ENCODE measurements around the gene SPATC1L. TPM values are rescaled to one million over a fixed set of nuclear protein-coding genes. Genes with fewer than 3 reads are reported as not detected.

SPATC1L gene
- total RNA-seq, 2 experiments from 2014 or later = 4.7 to 8.3 TPM

DNA sequence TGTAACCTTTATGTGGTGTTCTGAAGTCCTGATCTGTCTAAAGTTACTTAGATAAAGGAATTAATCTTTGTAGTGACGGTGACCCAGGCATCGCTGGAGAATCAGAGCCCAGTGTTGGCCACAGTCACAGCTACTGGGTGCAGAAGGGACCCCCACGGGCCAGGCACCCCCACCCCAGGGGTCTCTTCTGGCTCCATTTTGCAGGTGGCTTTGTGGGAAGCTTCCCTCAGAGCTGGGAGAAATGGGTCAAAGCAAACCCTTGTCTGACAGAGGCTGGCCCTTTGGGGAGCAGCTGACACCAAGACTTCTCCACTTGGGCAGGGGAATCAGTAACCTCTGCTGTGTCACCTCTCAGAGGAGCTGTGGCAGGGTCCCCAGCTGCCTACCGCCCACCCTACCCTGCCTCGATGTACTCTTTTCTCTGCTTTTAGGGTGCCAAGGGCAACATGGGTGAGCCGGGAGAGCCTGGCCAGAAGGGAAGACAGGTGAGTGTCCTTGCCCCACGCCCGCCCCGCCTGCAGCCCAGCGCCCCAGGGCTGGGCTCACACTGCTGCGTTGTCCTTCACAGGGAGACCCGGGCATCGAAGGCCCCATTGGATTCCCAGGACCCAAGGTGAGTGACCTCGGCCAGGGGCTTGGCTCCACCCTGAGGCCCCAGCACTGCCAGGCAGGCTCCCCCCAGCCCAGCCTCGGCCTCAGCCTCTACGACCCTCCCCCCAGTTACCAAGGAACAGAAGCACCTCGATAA is 68.6 kb downstream of the SPATC1L start:
- ChIA-PET POLR2A (no interaction called here), CTCF (ENCODE audit: unreplicated experiment) (no interaction called here)
- Histone ChIP-seq H3K9me2 (ENCODE audit: insufficient read depth, low read length) (no peaks in the 10 kb centered on the region), H3K4me1 (ENCODE audit: insufficient read depth, low read length, poor library complexity, severe bottlenecking) (no peaks in the 10 kb centered on the region), H3K79me2 (ENCODE audit: insufficient read depth, low read depth, low read length) (no peaks in the 10 kb centered on the region), H3K9me3 (ENCODE audit: low read length) (no peaks in the 10 kb centered on the region), H3K27ac (ENCODE audit: low read depth, low read length, poor library complexity, severe bottlenecking) (no peak overlapping the region), H4K20me1 (ENCODE audit: insufficient read depth, low read length) (no peaks in the 10 kb centered on the region), H3K36me3 (ENCODE audit: insufficient read depth, low read length) (no peaks in the 10 kb centered on the region), H2AFZ (ENCODE audit: low read length) (no peak overlapping the region), H3K4me2 (ENCODE audit: low read length) (no peak overlapping the region), H3K4me3 (ENCODE audit: low read depth, low read length, poor library complexity, severe bottlenecking) (no peak overlapping the region)
- TF ChIP-seq, protein P1, sequence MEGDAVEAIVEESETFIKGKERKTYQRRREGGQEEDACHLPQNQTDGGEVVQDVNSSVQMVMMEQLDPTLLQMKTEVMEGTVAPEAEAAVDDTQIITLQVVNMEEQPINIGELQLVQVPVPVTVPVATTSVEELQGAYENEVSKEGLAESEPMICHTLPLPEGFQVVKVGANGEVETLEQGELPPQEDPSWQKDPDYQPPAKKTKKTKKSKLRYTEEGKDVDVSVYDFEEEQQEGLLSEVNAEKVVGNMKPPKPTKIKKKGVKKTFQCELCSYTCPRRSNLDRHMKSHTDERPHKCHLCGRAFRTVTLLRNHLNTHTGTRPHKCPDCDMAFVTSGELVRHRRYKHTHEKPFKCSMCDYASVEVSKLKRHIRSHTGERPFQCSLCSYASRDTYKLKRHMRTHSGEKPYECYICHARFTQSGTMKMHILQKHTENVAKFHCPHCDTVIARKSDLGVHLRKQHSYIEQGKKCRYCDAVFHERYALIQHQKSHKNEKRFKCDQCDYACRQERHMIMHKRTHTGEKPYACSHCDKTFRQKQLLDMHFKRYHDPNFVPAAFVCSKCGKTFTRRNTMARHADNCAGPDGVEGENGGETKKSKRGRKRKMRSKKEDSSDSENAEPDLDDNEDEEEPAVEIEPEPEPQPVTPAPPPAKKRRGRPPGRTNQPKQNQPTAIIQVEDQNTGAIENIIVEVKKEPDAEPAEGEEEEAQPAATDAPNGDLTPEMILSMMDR (conservative IDR thresholded peaks at IDR 0.05; ENCODE audit: low read length) = no peak
- TF ChIP-seq EZH2phosphoT487 (IDR thresholded peaks at IDR 0.05; ENCODE audit: borderline replicate concordance, low read depth, low read length) = no peak
- intact Hi-C loops (cut with micrococcal nuclease; ENCODE audit: unreplicated experiment) = no loop called here
- DNase-seq (ENCODE audit: low spot score) = no peak
- no TSS peak for BruUV-seq (replicated peaks)

DNA sequence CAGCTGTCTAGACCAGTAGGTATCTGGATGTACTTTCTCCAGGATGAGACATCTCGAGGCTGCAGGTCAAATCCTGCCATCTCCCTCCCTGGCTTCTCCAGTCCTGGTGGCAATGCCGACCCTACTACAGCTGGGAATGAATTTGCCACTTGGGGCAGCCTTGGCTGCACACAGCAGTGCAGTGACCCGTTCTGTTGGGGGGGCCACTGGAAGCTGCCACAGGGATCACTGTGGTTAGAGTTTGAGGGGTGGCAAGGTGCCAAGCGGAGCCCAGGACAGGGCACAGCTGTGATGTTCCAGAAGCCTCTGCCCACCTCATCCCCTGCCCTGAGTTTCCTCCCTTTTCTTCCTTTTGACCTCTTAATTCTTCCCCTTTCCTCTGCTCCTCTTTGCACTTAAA is 69.3 kb downstream of the SPATC1L start:
- no peaks in the 10 kb centered on the region for H3K79me2 ChIP-seq (ENCODE audit: insufficient read depth, low read depth, low read length)
- H3K4me1 ChIP-seq (ENCODE audit: insufficient read depth, low read length, poor library complexity, severe bottlenecking) = no peaks in the 10 kb centered on the region
- no peak overlapping the region for H3K27ac ChIP-seq (ENCODE audit: low read depth, low read length, poor library complexity, severe bottlenecking)
- no peaks in the 10 kb centered on the region for H3K9me3 ChIP-seq (ENCODE audit: low read length)
- H3K4me3 ChIP-seq (ENCODE audit: low read depth, low read length, poor library complexity, severe bottlenecking) = no peak overlapping the region
- TF ChIP-seq, protein P1 (conservative IDR thresholded peaks at IDR 0.05; ENCODE audit: low read length) = no peak
- no peak for TF ChIP-seq EZH2phosphoT487 (IDR thresholded peaks at IDR 0.05; ENCODE audit: borderline replicate concordance, low read depth, low read length)
- intact Hi-C loops (cut with micrococcal nuclease; ENCODE audit: unreplicated experiment) = no loop called here
- no peak overlapping the region for H3K4me2 ChIP-seq (ENCODE audit: low read length)
- no peaks in the 10 kb centered on the region for H3K36me3 ChIP-seq (ENCODE audit: insufficient read depth, low read length)
- H3K9me2 ChIP-seq (ENCODE audit: insufficient read depth, low read length) = no peaks in the 10 kb centered on the region
- H2AFZ ChIP-seq (ENCODE audit: low read length) = no peak overlapping the region
- DNase-seq (ENCODE audit: low spot score) = no peak
- ChIA-PET POLR2A (interaction anchor here (0.7 kb wide), 1 partner anchor 322 kb away, joined by 6 read pairs; no protein-coding TSS in a partner anchor), CTCF (ENCODE audit: unreplicated experiment) (no interaction called here)
- no peaks in the 10 kb centered on the region for H4K20me1 ChIP-seq (ENCODE audit: insufficient read depth, low read length)
- no TSS peak for BruUV-seq (replicated peaks)

DNA sequence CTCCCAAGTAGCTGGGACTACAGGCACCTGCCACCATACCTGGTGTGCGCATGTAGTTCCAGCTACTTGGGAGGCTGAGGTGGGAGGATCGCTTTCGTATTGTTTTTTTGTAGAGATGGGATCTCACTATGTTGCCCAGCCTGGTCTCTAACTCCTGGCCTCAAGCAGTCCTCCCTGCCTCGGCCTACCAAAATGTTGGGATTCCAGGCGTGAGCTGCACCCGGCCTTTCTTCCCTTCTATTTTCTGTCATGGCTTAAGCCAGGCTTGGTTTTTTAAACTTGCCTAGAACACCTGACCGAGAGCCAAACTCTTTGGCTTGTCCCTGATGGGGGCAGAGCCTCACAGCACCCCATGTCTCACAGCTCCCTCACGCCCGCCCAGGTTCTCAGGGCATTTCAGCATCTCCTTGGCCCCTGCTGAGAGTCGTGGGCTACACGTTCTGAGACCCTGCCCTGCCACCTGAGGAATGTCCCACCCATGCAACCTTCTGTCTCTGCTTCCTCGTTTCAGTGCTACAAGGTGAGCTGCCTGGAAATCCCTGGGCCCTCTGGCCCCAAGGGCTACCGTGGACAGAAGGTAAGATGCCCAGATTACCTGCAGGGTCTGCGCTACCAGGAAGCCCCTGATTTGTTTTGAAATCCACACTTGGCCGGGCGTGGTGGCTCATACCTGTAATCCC is 70.6 kb downstream of the SPATC1L start:
- 0 out of 2 replicates have a peak, but pooled peaks cover 1% of the 10 kb centered on the region for H3K9me3 ChIP-seq (ENCODE audit: low read length)
- H3K36me3 ChIP-seq (ENCODE audit: insufficient read depth, low read length) = no peaks in the 10 kb centered on the region
- no peak overlapping the region for H3K27ac ChIP-seq (ENCODE audit: low read depth, low read length, poor library complexity, severe bottlenecking)
- no peaks in the 10 kb centered on the region for H3K9me2 ChIP-seq (ENCODE audit: insufficient read depth, low read length)
- H3K79me2 ChIP-seq (ENCODE audit: insufficient read depth, low read depth, low read length) = no peaks in the 10 kb centered on the region
- no peak for DNase-seq (ENCODE audit: low spot score)
- no peak overlapping the region for H3K4me2 ChIP-seq (ENCODE audit: low read length)
- POLR2A ChIA-PET = no interaction called here
- no peak overlapping the region for H2AFZ ChIP-seq (ENCODE audit: low read length)
- no TSS peak for BruUV-seq (replicated peaks)
- TF ChIP-seq EZH2phosphoT487 (IDR thresholded peaks at IDR 0.05; ENCODE audit: borderline replicate concordance, low read depth, low read length) = no peak
- TF ChIP-seq, protein P1 (conservative IDR thresholded peaks at IDR 0.05; ENCODE audit: low read length) = no peak
- no peaks in the 10 kb centered on the region for H3K4me1 ChIP-seq (ENCODE audit: insufficient read depth, low read length, poor library complexity, severe bottlenecking)
- no peaks in the 10 kb centered on the region for H4K20me1 ChIP-seq (ENCODE audit: insufficient read depth, low read length)
- no peak overlapping the region for H3K4me3 ChIP-seq (ENCODE audit: low read depth, low read length, poor library complexity, severe bottlenecking)
- intact Hi-C loops (cut with micrococcal nuclease; ENCODE audit: unreplicated experiment) = no loop called here
- CTCF ChIA-PET (ENCODE audit: unreplicated experiment) = no interaction called here

Measured in OCI-LY7 (cell line).